ENCODE results near the gene RAMP3. TPM values are rescaled to one million over a fixed set of nuclear protein-coding genes. Genes with fewer than 3 reads are reported as not detected.

RAMP3 gene
- total RNA-seq, 1 experiment from 2014 or later, result not detected

DNA sequence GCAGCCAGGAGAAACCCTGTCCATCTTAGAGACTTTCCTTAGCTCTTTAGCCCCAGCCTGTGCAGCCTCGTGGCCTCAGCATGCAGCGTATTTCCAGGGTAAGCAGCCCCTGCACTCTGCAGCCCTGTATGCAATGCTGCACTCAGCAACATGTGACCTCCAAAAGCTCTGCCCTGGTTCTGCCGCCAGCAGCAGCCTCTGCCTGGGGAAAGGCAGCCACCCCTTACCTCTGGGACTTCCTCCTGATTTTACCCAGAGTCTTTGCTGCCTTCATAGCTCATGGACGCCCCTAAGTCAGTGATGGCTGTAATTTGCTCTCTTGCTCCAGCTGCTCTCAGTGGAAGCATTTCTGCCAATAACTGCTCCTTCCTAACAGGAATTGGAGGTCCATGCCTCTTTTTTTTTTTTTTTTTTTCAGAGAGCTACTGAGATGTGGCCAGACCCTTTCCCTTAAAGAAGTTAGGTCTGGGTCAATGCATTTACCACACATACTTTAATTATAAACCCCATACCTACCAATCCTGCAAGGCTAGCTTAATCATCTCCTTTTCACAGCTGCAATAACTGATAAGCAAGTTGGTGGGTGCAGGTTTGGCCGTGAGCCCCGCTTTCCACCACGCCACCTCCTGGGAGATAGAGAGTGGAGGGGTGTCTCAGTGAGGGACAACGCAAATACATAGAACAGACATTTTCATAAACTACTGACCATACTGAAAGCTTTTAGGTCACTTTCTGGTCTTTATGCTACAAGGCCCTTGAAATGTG is 71.7 kb downstream of the RAMP3 start:
- BruUV-seq (replicated peaks), result no TSS peak
- POLR2A ChIA-PET (ENCODE audit: low non-redundant PET), result no interaction called here
- Histone ChIP-seq H3K4me3 (ENCODE audit: low read depth, low read length, poor library complexity, severe bottlenecking) (no peak overlapping the region), H3K27me3 (replicated peaks; ENCODE audit: insufficient read depth, low read depth, low read length, poor library complexity) (peaks cover 63% of the 10 kb centered on the region), H3K27ac (ENCODE audit: low read depth, low read length, poor library complexity, severe bottlenecking) (no peak overlapping the region), H3K9me3 (ENCODE audit: low read depth, low read length, poor library complexity, severe bottlenecking) (no peaks in the 10 kb centered on the region), H3K4me1 (ENCODE audit: insufficient read depth, low read length, poor library complexity, severe bottlenecking) (no peaks in the 10 kb centered on the region), H3K36me3 (ENCODE audit: insufficient read depth, low read length, poor library complexity, severe bottlenecking) (no peaks in the 10 kb centered on the region)
- TF ChIP-seq, protein P1, sequence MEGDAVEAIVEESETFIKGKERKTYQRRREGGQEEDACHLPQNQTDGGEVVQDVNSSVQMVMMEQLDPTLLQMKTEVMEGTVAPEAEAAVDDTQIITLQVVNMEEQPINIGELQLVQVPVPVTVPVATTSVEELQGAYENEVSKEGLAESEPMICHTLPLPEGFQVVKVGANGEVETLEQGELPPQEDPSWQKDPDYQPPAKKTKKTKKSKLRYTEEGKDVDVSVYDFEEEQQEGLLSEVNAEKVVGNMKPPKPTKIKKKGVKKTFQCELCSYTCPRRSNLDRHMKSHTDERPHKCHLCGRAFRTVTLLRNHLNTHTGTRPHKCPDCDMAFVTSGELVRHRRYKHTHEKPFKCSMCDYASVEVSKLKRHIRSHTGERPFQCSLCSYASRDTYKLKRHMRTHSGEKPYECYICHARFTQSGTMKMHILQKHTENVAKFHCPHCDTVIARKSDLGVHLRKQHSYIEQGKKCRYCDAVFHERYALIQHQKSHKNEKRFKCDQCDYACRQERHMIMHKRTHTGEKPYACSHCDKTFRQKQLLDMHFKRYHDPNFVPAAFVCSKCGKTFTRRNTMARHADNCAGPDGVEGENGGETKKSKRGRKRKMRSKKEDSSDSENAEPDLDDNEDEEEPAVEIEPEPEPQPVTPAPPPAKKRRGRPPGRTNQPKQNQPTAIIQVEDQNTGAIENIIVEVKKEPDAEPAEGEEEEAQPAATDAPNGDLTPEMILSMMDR (conservative IDR thresholded peaks at IDR 0.05; ENCODE audit: low read depth, low read length), result no peak
- no peak for TF ChIP-seq EZH2 (IDR thresholded peaks at IDR 0.05; ENCODE audit: borderline replicate concordance, low read depth, low read length, poor library complexity, severe bottlenecking)
- intact Hi-C loops (cut with micrococcal nuclease; ENCODE audit: unreplicated experiment), result no loop called here
- DNase-seq (ENCODE audit: low spot score), result no peak
- CTCF ChIA-PET, result no interaction called here

DNA sequence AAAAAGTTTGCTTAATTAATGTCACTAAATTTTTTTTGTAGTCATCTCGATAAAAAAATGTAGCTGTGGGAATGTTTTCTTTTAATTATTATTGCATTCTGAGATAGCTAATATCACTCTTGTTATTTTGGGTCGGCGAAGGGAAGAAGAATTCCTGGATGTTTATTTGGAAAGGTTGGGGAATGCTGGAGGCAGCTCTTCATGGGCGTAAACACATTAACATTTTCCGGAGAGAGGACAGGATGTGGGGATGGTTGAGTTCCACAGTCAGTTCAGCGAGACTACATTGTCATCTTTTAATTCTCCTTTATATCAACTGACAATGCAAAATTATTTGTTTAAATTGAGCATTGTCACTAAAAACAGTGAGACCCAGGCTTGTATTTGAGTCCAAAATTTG is 72.5 kb downstream of the RAMP3 start:
- CTCF ChIA-PET, result no interaction called here
- POLR2A ChIA-PET (ENCODE audit: low non-redundant PET), result no interaction called here
- peaks cover 69% of the 10 kb centered on the region for H3K27me3 ChIP-seq (replicated peaks; ENCODE audit: insufficient read depth, low read depth, low read length, poor library complexity)
- no peaks in the 10 kb centered on the region for H3K36me3 ChIP-seq (ENCODE audit: insufficient read depth, low read length, poor library complexity, severe bottlenecking)
- intact Hi-C loops (cut with micrococcal nuclease; ENCODE audit: unreplicated experiment), result no loop called here
- TF ChIP-seq, protein P1 (conservative IDR thresholded peaks at IDR 0.05; ENCODE audit: low read depth, low read length), result no peak
- no peak for TF ChIP-seq EZH2 (IDR thresholded peaks at IDR 0.05; ENCODE audit: borderline replicate concordance, low read depth, low read length, poor library complexity, severe bottlenecking)
- no TSS peak for BruUV-seq (replicated peaks)
- no peaks in the 10 kb centered on the region for H3K4me1 ChIP-seq (ENCODE audit: insufficient read depth, low read length, poor library complexity, severe bottlenecking)
- no peak for DNase-seq (ENCODE audit: low spot score)
- no peak overlapping the region for H3K27ac ChIP-seq (ENCODE audit: low read depth, low read length, poor library complexity, severe bottlenecking)
- H3K4me3 ChIP-seq (ENCODE audit: low read depth, low read length, poor library complexity, severe bottlenecking), result no peak overlapping the region
- no peaks in the 10 kb centered on the region for H3K9me3 ChIP-seq (ENCODE audit: low read depth, low read length, poor library complexity, severe bottlenecking)

DNA sequence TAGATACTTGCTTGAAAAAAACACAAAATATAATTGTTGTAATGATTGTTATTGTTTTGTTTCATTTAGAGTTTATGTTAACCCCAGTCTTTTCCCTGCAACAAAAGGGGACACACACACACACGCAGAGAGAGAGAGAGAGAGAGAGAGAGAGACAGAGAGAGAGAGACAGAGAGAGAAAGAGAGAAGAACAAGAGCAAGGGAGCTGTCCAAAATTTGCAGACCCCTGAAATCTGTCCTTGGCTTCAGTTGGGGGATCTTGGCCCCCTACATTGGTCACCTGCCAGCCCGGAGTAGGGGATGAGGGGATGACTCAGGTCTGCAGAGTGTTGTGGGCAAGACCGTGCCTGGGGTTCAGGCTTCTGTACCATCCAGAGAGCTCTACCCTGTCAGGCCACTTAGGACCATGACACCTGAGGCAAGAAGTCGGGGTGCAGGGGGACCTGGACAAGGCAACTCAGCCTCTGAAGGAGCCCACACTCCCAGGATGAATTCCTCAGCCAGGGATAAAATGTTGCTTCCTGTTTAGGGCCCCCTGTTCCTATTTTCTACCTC is 73.1 kb downstream of the RAMP3 start:
- ChIA-PET POLR2A (ENCODE audit: low non-redundant PET) (no interaction called here), CTCF (no interaction called here)
- TF ChIP-seq, protein P1 (conservative IDR thresholded peaks at IDR 0.05; ENCODE audit: low read depth, low read length), result no peak
- TF ChIP-seq EZH2 (IDR thresholded peaks at IDR 0.05; ENCODE audit: borderline replicate concordance, low read depth, low read length, poor library complexity, severe bottlenecking), result no peak
- Histone ChIP-seq H3K4me1 (ENCODE audit: insufficient read depth, low read length, poor library complexity, severe bottlenecking) (no peaks in the 10 kb centered on the region), H3K27me3 (replicated peaks; ENCODE audit: insufficient read depth, low read depth, low read length, poor library complexity) (peaks cover 75% of the 10 kb centered on the region), H3K27ac (ENCODE audit: low read depth, low read length, poor library complexity, severe bottlenecking) (no peak overlapping the region), H3K9me3 (ENCODE audit: low read depth, low read length, poor library complexity, severe bottlenecking) (no peaks in the 10 kb centered on the region), H3K36me3 (ENCODE audit: insufficient read depth, low read length, poor library complexity, severe bottlenecking) (no peaks in the 10 kb centered on the region), H3K4me3 (ENCODE audit: low read depth, low read length, poor library complexity, severe bottlenecking) (no peak overlapping the region)
- intact Hi-C loops (cut with micrococcal nuclease; ENCODE audit: unreplicated experiment), result no loop called here
- no peak for DNase-seq (ENCODE audit: low spot score)
- no TSS peak for BruUV-seq (replicated peaks)
